ENCODE measurements around the gene PDE10A.

DNA sequence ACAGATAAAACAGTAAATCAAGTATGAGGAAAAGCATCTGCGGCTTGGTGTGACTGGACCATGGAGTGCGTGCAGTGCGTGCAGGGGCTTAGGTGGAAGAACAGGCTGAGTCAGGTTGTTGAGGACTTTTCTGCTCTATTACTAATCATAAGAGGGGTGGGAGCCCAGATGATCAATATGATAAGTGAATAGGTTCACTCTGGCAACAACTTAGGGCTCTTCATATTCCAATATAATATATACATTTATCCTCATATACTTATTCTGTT lies 56.4 kb downstream of the PDE10A start:
- TF ChIP-seq POLR2AphosphoS5 (IDR thresholded peaks at IDR 0.05; ENCODE audit: low read depth, low read length): no peak
- TF ChIP-seq, protein P1, sequence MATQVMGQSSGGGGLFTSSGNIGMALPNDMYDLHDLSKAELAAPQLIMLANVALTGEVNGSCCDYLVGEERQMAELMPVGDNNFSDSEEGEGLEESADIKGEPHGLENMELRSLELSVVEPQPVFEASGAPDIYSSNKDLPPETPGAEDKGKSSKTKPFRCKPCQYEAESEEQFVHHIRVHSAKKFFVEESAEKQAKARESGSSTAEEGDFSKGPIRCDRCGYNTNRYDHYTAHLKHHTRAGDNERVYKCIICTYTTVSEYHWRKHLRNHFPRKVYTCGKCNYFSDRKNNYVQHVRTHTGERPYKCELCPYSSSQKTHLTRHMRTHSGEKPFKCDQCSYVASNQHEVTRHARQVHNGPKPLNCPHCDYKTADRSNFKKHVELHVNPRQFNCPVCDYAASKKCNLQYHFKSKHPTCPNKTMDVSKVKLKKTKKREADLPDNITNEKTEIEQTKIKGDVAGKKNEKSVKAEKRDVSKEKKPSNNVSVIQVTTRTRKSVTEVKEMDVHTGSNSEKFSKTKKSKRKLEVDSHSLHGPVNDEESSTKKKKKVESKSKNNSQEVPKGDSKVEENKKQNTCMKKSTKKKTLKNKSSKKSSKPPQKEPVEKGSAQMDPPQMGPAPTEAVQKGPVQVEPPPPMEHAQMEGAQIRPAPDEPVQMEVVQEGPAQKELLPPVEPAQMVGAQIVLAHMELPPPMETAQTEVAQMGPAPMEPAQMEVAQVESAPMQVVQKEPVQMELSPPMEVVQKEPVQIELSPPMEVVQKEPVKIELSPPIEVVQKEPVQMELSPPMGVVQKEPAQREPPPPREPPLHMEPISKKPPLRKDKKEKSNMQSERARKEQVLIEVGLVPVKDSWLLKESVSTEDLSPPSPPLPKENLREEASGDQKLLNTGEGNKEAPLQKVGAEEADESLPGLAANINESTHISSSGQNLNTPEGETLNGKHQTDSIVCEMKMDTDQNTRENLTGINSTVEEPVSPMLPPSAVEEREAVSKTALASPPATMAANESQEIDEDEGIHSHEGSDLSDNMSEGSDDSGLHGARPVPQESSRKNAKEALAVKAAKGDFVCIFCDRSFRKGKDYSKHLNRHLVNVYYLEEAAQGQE (IDR thresholded peaks at IDR 0.05; ENCODE audit: insufficient read depth in 1 of 2, low read depth in 2 of 2, low read length in 2 of 2): no peak
- no peak for TF ChIP-seq TAF1 (IDR thresholded peaks at IDR 0.05; ENCODE audit: borderline replicate concordance, insufficient read depth, low read length)
- TF ChIP-seq SIN3A (IDR thresholded peaks at IDR 0.05; ENCODE audit: borderline replicate concordance, insufficient read depth, low read length): no peak
- no peak for TF ChIP-seq FOXP2 (optimal IDR thresholded peaks at IDR 0.05; ENCODE audit: borderline replicate concordance, extremely low read depth, extremely low read length, insufficient read depth)

Data from PFSK-1 (cell line).